ENCODE measurements around the gene PARD3B.
"Not testable (repeated sequence)": the region's sequence is repeated elsewhere in the genome, so short reads cannot be mapped to it uniquely, and the experiment has no call there.

PARD3B gene

GRCh38 chr2:205218056-205218455, 672.8 kb downstream of the PARD3B start:
- no peak for DNase-seq

- not testable (repeated sequence) for DNase-seq
Measured at GRCh38 chr2:205218816-205219215, 673.5 kb downstream of the PARD3B start.

- DNase-seq, result no peak
Measured at GRCh38 chr2:205220559-205220958, 675.3 kb downstream of the PARD3B start.

GRCh38 chr2:205232086-205232485, 686.8 kb downstream of the PARD3B start:
- no peak for DNase-seq

- no peak for DNase-seq
Measured at GRCh38 chr2:205235434-205235833, 690.2 kb downstream of the PARD3B start.

GRCh38 chr2:205237524-205237923, 692.2 kb downstream of the PARD3B start:
- no peak for DNase-seq

GRCh38 chr2:205245001-205245400, 699.7 kb downstream of the PARD3B start:
- DNase-seq, result no peak

GRCh38 chr2:205245652-205246051, 700.4 kb downstream of the PARD3B start:
- no peak for DNase-seq

GRCh38 chr2:205259121-205259520, 713.8 kb downstream of the PARD3B start:
- no peak for DNase-seq

- DNase-seq, result no peak
Measured at GRCh38 chr2:205261516-205262020, 716.3 kb downstream of the PARD3B start.

GRCh38 chr2:205267323-205267722, 722.0 kb downstream of the PARD3B start:
- DNase-seq, result no peak

GRCh38 chr2:205270689-205271088, 725.4 kb downstream of the PARD3B start:
- no peak for DNase-seq

GRCh38 chr2:205273148-205273547, 727.9 kb downstream of the PARD3B start:
- DNase-seq, result no peak

- DNase-seq, result no peak
Measured at GRCh38 chr2:205273627-205274026, 728.4 kb downstream of the PARD3B start.

- DNase-seq, result no peak
Measured at GRCh38 chr2:205274801-205275200, 729.5 kb downstream of the PARD3B start.

GRCh38 chr2:205276116-205276777, 731.0 kb downstream of the PARD3B start:
- DNase-seq, result no peak

GRCh38 chr2:205280596-205281236, 735.4 kb downstream of the PARD3B start:
- no peak for DNase-seq

GRCh38 chr2:205283736-205284270, 738.5 kb downstream of the PARD3B start:
- DNase-seq, result no peak

- DNase-seq, result no peak
Measured at GRCh38 chr2:205284334-205284733, 739.1 kb downstream of the PARD3B start.

GRCh38 chr2:205287316-205287715, 742.0 kb downstream of the PARD3B start:
- peak in 2 of 3 donors; percentile 1 to 3 for DNase-seq

GRCh38 chr2:205288686-205289085, 743.4 kb downstream of the PARD3B start:
- DNase-seq, result no peak

- no peak for DNase-seq
Measured at GRCh38 chr2:205290299-205290698, 745.0 kb downstream of the PARD3B start.

- DNase-seq, result no peak
Measured at GRCh38 chr2:205292665-205293295, 747.5 kb downstream of the PARD3B start.

GRCh38 chr2:205293559-205293958, 748.3 kb downstream of the PARD3B start:
- peak; percentile 79 to 91 (median 90) for DNase-seq
